ENCODE measurements around the gene CAPN11.
"Not testable (repeated sequence)": the region's sequence is repeated elsewhere in the genome, so short reads cannot be mapped to it uniquely, and the experiment has no call there.

The CAPN11 gene

DNA sequence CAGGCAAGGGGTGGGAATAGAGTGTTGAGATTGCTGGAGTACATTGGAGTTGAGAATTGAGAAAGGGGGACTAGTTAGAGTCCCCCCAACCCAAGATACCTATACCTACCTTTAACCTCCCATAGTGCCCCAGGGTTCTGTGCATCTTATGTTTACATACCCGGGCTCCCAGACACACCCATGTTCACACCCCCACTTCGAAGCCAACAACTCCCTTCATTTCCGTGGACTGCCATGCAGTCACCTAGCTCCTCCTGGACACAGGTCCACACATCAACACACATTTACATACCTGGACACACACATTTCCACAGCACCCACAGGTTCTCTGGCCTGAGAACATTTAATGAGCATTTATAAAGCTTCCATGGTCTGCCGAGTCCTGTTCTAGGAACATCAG, 26.1 kb upstream of the CAPN11 start:
- DNase-seq: no peak

DNA sequence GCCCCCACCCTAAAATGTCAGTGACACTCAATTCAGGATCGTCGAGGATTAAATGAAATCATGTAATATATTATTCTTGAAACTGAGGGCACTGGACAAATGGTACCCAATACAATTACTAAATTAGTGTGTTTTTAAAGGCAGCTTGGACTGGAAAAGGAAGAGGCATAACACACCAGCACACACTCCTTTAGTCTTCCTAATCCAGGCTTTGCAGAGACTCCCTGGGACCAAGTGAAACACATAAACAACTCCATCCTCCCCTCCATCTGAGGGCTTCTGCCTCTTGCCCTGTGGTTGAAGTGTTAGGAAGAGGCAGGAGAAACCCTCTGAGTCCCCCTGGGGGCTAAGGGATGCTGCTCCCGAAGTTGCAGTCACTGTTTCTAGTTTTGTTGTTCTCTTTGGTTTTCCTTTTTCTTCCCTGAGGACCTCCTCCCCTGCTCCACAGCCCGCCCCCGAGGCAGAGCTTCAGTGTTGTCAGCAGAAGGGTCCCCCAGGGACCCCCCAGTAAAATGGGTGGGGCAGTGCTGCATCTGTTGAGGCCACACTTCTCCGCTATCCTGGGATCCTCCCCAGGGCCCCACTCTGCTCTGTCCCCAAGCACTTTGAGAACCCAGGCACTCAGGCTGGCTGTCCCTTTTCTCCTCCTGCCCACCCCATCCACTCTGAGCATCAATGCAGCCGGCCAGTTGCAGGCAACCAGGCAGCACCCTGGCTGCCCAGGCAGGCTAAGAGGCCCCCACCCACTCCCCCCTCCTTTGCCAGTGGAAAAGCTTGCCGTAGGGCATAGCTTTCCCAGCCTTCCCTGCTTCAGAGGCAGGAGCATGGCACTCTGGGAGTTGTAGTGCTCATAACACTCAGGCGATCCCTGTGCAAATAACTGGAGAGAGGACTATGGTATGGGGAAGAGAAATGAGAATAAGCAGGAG, 25.4 kb upstream of the CAPN11 start:
- peak; percentile 86 for DNase-seq

DNA sequence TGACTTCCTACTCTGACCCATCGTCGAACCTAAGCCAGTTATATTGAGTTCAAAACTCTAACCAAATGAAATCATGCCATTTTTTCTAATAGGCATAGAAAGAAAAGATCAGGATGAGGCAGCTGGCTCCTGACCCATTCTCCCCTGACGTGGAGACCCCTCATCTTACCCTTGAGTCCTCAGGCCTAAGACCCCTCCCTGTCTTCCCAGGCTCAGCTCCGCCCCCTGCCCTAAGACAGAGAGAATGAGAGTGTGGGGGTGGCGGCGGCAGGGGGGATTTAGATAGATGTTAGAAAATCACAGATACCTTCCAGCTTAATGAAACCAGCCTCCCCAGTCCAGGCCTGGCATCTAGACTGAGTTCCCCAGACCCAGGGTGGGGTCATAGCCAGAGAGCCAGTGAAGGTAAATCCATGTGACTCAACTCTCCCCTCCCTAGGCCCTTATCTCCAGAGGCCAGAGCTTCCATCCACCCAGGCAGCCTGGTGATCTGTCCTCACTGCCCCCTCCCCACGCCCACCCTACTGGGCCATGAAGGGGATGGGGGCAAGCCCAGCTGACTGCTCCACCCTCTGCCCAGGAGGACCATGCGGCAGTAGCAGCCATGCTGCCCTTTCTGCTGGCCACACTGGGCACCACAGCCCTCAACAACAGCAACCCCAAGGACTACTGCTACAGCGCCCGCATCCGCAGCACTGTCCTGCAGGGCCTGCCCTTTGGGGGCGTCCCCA, 24.5 kb upstream of the CAPN11 start:
- no peak for DNase-seq

DNA sequence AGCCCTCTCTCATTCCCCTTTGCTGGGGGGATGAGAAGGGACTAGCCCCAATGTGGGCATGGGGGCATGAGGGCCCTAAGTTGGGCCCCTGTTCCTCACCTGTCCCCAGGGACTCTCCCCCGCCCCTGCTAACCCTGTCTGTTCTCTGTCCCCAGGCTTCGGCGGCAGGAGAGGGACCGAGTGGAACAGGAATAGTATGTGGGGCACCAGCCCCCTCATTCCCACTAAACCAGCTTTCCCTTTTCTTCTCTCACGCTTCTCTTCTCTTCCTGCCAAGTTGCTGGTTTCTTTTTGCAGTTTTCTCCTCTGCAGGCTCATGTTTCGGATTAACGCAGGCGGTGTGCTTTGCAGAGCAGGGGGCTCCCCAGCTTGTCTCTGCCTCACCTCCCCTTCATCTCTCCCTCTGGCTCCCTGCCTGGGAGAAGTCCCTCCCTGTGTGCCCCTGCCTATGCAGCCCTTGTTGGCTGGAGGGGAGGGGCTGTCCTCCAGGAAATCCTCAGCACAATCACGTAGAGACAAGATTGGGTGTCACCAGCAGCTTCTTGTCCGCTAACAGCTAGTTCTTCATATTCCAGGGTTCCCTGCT, 23.4 kb upstream of the CAPN11 start:
- DNase-seq: no peak

DNA sequence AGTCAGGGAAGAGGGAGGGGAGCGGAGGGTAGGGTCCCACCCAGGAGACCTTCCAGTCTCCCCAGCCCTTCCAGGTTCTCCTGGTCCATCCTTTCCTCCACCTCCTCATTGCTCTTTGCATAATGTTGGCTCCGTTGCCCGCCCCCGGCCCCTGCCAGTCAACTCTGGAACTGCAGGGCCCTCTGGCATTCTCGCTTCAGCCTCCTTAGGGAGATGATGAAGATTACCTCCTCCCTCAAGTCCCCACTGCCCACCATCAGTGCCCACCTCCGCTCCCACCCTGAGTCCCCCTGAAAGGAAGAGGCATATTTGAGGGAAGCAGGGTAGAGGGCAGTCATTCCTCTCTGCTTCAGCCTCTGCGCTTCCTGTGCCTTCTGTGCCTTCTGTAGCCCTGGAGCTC, 22.7 kb upstream of the CAPN11 start:
- no peak for DNase-seq

DNA sequence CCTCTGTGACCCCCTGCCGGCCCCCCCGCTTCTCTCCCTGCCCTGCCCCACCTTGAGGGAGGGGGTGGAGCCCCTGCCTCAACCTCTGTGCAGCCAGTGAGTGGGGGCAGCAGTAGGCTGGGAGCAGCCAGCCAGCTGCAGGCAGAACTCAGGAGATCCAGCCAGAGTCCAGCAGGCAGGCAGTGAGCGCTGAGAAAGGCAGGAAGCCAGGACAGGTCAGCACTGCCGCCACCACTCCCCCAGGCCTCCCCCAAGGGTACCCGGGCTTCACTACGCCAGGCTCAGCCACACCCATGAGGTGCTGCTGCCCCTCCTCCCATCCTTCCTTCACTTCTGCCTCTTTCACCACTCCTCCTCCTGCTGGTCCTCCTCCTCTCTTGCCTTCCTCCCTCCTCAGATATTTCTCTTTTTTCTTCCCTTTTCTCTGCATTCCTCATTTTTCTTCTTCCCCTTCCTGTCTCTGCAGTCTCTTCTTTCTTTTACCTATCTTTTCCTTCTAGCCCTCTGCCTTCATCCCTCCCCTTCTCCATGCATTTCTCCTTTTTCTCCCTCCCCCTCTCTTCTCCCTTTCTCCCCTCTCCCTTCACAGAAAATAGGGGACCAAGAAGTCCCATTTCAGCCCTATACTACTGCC, 19.8 kb upstream of the CAPN11 start:
- DNase-seq: no peak

DNA sequence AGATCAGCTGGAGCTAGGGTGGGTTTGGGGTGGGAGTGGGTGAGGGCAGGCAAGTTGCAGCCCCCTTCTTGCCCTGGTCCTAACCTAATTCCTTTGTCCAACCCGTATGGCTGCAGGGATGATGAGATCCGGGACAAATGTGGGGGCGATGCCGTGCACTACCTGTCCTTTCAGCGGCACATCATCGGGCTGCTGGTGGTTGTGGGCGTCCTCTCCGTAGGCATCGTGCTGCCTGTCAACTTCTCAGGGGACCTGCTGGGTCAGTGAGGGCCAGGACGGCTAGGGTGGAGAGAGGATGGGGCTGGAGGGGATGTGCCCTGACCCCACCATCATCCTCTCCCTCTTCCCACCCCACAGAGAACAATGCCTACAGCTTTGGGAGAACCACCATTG, 19.3 kb upstream of the CAPN11 start:
- no peak for DNase-seq

DNA sequence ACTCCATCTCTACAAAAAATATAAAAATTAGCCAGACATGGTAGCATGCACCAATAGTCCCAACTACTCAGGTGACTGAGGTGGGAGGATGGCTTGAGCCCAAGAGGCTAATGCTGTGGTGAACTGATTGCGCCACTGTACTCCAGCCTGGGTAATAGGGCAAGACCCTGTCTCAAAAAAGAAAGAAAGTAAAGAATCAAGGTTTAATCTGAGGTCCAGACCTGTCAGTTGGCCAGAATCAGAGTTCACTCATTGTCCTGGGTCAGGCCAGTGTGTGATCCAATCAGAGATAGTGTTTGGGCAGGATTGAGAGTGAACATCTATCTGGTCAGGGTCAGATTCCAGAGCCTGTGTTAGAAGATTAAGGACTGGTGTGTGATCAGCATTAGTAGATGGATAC, 15.8 kb upstream of the CAPN11 start:
- DNase-seq: no peak

DNA sequence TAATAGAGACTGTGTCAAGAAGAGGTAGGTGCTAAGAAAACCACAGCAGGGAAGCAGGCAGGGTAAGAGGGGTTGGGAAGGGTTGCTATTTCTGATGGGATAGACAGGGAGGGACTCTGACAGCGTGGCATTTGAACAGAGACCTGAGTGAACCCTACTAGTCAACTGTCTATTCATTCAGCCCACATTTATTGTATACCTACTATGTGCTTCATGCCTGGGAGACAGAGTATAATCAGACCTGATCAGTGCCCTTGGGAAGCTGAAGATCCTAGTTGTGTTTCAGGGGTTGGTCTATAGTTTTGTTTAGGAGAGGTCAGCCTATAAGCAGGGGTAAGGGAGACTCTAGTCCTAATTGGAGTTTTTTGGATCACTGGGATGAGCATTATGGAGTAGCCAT, 14.9 kb upstream of the CAPN11 start:
- DNase-seq: no peak

DNA sequence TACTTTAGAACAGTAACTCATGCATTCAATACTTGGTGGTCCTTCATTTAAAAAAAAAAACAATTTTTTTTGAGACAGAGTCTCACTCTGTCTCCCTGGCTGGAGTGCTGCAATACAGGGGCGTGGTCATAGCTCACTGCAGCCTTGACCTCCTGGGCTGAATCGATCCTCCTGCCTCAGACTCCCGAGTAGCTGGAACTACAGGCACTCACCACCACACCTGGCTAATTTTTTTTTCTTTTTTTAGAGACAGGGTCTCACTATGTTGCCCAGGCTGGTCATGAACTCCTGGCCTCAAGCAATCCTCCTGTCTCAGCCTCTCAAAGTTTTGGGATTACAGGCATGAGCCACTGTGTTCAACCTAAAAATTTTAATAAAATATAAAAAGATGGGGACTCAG, 14.1 kb upstream of the CAPN11 start:
- DNase-seq: not testable (repeated sequence)

DNA sequence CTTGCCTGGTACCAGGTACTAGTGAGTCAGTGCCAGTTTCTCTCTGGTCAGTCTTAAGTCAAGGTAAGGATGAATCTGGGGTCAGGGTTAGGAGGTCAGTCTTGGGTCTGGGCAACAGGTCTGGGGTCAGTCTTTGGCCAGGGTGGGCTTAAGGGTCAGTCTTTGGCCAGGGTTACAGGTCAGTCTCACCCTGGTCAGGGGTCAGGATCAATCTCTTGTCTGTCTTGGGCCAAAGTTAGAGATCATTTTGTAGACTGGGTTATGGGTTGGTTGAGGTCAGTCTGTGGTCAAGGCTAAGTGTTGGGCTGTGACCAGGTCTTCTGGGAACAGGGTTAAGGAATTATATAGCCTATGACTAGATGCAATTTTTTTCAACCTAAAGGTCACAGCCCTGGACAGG, 12.8 kb upstream of the CAPN11 start:
- DNase-seq: no peak

DNA sequence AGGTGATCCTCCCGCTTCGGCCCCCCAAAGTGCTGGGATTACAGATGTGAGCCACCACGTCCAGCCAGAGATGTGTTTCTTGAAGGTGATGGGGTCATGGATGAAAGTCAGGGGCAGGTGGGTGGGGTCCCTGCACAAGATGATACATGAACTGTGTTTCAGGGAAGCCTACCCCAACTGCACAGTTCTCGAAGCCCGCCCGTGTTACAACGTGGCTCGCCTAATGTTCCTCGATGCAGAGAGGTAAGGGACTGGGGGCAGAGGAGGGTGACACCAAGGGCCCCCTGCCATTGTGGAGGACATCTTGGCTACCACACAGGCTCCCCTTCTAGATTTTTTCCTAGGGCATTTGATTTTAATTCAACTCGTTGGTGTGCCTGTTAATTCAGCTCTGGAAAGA, 11.9 kb upstream of the CAPN11 start:
- DNase-seq: no peak

DNA sequence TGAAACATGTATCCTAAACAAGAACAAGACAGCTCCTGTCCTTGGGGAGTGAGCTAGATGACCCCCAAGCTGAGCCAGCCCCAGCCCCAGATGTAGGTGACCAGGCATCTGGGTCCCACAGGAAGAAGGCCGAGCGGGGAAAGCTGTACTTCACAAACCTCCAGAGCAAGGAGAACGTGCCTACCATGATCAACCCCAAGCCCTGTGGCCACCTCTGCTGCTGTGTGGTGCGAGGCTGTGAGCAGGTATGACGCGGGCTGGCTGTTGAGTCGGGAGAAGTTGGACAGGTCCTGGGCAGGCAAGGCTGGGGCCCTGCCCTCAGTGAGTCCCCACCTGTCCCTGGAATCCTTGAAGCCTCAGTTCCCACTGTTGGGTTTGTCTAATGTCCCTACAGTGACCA, 11.4 kb upstream of the CAPN11 start:
- DNase-seq: no peak

DNA sequence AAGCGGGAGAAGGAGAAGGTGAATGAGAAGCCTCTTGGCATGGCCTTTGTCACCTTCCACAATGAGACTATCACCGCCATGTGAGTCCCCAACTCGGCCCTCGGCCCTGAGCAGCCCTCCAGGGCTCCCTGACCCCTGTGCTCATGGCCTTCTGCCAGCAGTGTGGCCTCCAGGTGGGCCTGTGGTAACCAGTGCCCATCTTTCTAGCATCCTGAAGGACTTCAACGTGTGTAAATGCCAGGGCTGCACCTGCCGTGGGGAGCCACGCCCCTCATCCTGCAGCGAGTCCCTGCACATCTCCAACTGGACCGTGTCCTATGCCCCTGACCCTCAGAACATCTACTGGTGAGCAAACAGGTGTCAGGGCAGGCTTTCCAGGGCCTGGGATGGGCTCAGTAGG, 10.3 kb upstream of the CAPN11 start:
- DNase-seq: no peak

DNA sequence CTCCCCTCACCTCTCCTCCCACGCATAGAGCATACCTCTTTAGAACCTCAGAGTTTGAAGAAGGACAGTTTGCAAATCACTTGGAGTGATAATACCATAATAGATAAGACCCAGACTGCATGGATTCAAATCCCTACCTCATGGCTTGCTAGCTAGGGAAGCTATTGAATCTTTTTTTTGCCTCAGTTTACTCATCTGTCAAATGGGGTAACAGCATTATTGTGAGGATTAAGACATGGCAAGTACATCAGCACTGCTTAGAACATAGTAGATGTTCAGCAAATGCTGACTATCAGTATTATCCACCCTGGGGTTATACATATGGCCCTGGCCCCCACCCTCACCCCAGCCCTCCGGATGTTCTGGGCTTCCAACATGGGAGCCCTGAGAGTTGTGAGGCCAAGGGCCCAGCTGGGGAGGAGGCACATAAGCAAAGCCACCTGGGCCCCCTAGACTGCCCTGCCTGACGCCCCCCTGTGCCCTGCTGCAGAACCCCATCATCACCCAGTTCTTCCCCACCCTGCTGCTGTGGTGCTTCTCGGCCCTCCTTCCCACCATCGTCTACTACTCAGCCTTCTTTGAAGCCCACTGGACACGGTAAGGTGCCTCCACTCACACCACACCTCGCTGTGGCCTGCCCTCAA, 9.1 kb upstream of the CAPN11 start:
- DNase-seq: no peak

DNA sequence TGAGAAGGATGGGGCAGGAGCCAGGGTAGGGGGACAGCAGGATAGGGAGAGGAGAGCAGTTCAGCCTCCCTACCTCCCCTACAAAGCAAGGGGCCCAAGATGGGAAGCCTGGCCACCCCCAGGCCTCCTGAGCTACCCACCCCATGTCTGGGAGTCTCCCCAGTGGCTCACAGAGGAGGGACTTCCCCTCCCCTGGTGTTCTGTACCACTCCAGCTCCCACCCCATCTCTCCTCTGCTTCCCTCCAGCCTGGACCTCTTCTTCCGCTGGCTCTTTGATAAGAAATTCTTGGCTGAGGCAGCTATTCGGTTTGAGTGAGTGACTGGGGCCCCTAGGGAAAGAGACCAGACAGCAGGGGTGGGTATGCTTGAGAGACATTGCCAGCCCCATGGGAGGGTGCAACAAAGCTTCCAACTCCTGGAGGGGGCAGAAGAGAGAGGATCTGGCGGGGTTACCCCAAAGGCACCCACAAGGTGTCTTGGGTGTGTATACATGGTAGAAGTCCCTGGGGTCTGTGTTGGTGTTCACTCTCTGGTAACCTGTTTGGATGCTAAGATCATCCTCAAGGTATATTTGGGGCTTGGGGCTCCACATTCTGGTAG, 8.2 kb upstream of the CAPN11 start:
- no peak for DNase-seq

DNA sequence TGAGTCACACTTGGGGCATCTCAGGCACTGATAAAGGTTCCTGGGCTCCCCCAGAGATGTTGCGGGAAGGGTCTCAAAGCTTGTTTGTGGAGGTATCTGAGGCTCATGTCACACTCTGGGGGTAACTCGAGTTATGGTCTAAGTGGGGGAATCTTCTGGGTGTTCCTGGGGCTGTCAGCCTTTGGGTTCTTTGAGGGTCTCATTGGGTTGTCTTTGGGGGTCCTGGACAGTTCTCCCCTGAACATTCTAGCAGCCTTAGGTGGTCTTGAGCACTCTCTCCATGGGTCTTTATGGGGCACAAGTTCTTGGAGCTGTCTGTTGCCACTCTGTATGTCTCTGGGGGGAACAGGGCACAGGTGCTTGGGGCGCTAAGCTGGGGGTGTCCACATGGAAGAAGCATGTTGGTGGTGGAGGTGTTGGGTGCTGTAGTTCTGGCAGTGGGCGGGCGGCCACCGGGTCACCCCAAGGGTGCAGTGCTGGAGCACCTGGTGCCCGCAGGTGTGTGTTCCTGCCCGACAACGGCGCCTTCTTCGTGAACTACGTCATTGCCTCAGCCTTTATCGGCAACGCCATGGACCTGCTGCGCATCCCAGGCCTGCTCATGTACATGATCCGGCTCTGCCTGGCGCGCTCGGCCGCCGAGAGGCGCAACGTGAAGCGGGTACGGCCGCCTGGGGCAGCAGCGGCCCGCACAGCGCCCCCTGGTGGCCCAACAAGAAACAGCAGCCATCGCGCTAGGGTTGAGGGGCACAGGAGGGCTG, 7.1 kb upstream of the CAPN11 start:
- peak; percentile 96 for DNase-seq

DNA sequence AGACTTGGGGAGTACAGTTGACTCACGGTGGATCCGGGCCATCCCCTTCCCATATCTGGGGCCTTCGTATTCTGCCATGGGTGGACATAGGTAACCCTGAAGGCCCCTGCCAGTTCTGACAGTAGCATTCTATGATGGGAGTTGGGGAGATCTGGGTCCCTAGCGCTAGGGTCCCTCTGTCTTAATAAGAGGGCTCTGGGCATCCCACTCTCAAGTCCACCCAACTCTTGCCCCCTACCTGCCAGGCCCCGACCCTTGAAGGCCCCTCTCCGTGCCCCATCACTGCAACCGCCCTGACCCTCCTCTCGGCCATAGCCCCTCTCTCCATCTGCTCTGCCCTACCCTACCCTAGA, 6.5 kb upstream of the CAPN11 start:
- no peak for DNase-seq

DNA sequence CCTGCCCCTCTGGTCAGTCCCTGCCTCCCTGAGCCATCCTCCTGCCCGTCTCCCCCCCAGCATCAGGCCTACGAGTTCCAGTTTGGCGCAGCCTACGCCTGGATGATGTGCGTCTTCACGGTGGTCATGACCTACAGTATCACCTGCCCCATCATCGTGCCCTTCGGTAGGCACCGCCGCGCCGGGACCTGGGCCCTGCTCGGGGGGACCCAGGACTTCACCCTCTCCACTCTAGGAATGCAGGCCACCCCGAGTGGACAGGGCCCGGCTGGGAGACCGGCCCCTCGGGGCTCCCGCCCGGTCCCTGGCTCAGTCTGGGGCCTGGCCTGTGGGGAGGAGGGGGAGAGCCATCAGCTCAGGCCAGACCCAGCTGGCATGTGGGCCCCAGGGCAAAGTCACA, 6.1 kb upstream of the CAPN11 start:
- no peak for DNase-seq

DNA sequence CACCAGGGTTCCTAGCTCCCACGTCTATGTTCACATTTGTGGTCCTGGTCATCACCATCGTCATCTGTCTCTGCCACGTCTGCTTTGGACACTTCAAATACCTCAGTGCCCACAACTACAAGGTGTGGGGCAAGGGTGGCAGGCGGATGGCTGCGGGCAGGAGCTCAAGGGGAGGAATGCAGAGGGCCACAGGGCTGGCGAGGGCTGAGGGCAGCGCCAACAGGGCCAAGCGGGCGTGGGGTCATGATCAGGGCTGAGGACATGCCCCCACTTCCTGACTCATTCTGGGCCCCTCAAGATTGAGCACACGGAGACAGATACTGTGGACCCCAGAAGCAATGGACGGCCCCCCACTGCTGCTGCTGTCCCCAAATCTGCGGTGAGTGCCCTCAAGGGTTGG, 4.6 kb upstream of the CAPN11 start:
- no peak for DNase-seq

DNA sequence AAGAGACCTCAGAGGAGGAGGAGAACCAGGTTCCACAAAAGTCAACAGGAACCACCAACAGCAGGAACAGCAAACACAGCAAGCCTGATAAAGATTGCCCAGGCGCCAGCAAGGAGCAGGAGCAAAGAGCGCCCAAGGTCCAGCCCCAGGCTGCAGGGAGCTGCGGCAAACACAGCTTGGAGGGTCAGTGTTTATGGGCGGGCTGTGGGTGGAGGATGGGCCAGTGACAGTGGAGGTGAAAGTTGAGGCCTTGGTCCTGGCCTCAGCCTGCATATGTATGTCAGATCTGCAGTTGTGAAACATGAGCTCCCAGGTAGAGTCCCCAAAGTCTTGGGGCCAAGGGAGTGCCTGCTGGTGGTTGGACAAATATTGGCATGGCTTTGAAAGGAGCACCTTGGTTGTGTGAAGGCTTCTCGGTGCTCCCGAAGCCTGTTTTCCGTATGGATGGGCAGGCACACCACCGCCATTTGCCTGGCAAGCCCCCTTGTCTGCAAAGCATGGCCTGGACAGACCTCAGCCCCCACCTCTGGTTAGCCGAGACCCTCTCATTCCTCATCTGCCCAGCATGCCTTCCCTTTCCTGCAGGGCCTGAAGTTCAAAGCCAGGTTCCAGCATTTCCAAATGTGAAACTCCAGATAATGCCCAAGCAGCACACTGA, 2.0 kb upstream of the CAPN11 start:
- no peak for DNase-seq
